Mesothelial cell of epicardium (in vitro differentiated cells): ENCODE results near the gene ACOT4. TPM values are rescaled to one million over a fixed set of nuclear protein-coding genes. Genes with fewer than 3 reads are reported as not detected.

ENCODE experiments used
- DNase-seq, 2 experiments: peaks; one replicate each; pipeline ENCODE4 v3.0.0; 2021; ENCODE audit warnings: low spot score in 2 of 2; ENCODE audit not compliant: unreplicated experiment in 2 of 2
- H3K27ac Mint-ChIP-seq: 2 replicates; pipeline ENCODE4 v1.8.0; 2021; ENCODE audit warnings: mixed read lengths
- H3K27me3 Mint-ChIP-seq: 2 replicates; pipeline ENCODE4 v1.8.0; 2021; ENCODE audit warnings: low read depth, mixed read lengths
- H3K36me3 Mint-ChIP-seq: 2 replicates; pipeline ENCODE4 v1.8.0; 2021; ENCODE audit warnings: mixed read lengths
- H3K4me1 Mint-ChIP-seq: 2 replicates; pipeline ENCODE4 v1.8.0; 2021; ENCODE audit warnings: mixed read lengths
- H3K4me3 Mint-ChIP-seq: 2 replicates; pipeline ENCODE4 v1.8.0; 2021; ENCODE audit warnings: mild to moderate bottlenecking, moderate library complexity, mixed read lengths
- H3K9me3 Mint-ChIP-seq: 2 replicates; pipeline ENCODE4 v1.8.0; 2021; ENCODE audit warnings: mixed read lengths
- total RNA-seq: library from RNA; stranded (reverse); gene quantifications from 3 replicates; pipeline ENCODE4 v1.2.1, GENCODE V29; 2021
- TF ChIP-seq, protein P1 (sequence below): fragments of 200-600 bp; sonication (generic); IDR thresholded peaks from one replicate; pipeline ENCODE4 v1.5.0; 2021; ENCODE audit warnings: antibody characterized with exemption; ENCODE audit not compliant: unreplicated experiment

The ACOT4 gene
- total RNA-seq, 1 donor from 2014 or later = 1.5 TPM

DNA sequence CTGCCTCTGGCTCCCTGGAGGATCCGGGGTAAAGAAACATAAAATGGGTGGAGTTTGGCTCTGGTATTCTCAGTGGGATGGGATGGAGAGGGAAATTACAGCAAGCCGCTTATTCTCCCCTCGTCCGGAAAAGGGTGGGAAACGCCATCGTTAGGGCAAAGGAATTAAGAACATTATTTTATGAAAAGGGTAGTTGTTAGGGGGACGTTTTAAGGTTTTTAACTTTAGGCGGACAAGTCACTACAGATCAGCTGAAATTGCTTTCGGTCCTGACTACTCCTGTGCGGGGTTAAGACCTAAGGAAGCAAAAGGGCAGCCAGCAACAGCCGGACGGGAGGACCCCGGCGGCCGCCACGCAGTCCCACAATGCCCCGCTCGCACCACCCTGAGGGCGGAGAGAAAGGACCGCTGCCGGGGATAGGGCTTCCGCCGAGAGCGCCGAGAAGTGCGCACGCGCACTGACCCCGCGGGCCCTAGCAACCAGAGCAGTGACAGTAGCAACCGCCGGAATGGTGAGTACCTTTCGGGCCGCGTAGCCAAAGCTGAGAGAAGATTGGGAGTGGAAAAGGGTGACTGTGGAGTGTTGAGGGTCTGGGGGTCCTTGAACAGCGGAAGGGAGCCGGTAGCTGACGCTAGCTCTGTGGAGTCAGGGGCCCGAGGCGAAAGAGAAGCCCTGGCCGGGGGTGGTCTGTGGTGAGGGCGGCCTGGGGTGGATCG, 53.0 kb downstream of the ACOT4 start, which contains the start of gene DNAL1:
Gene DNAL1 (plus strand): TSS at position 456 of the 717 bp plus-strand sequence. CDS start 54 bp downstream, at position 510.
- no peaks in the 10 kb centered on the region for H3K9me3 Mint-ChIP-seq
- TF ChIP-seq, protein P1, sequence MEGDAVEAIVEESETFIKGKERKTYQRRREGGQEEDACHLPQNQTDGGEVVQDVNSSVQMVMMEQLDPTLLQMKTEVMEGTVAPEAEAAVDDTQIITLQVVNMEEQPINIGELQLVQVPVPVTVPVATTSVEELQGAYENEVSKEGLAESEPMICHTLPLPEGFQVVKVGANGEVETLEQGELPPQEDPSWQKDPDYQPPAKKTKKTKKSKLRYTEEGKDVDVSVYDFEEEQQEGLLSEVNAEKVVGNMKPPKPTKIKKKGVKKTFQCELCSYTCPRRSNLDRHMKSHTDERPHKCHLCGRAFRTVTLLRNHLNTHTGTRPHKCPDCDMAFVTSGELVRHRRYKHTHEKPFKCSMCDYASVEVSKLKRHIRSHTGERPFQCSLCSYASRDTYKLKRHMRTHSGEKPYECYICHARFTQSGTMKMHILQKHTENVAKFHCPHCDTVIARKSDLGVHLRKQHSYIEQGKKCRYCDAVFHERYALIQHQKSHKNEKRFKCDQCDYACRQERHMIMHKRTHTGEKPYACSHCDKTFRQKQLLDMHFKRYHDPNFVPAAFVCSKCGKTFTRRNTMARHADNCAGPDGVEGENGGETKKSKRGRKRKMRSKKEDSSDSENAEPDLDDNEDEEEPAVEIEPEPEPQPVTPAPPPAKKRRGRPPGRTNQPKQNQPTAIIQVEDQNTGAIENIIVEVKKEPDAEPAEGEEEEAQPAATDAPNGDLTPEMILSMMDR = no peak
- DNase-seq = peak; percentile 87 to 90
- no peaks in the 10 kb centered on the region for H3K27me3 Mint-ChIP-seq
- no peaks in the 10 kb centered on the region for H3K36me3 Mint-ChIP-seq
- H3K4me1 Mint-ChIP-seq = peaks cover 13% of the 10 kb centered on the region
- peak within 1 kb of the TSS; percentile 89 for H3K4me3 Mint-ChIP-seq
- H3K27ac Mint-ChIP-seq = peak within 1 kb of the TSS; percentile 95

DNA sequence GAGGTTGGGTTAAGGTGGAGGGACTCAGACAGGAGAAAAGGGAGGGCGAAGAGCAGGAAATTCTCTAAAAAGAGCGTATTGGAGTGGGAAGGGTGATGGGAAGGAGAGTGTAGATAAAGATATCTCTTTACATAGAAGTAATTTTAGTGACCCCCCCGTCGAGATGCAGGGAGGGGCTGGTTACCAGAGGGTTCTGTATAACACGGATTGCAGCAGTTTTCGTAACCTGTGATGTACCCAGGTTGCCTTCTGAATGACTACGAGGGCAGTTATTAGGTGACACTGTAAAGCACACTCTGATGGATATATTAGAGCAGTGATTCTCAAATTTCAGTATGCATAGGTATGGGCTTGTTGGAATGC, 53.6 kb downstream of the ACOT4 start:
- TF ChIP-seq, protein P1 = no peak
- no peak for DNase-seq
- Mint-ChIP-seq H3K4me1 (peaks cover 13% of the 10 kb centered on the region), H3K27me3 (no peaks in the 10 kb centered on the region), H3K4me3 (peak overlapping the region; percentile 89), H3K36me3 (peaks cover 1% of the 10 kb centered on the region), H3K9me3 (no peaks in the 10 kb centered on the region), H3K27ac (peak overlapping the region; percentile 95)

Other genes with a start within 250 kb of the ACOT4 start
- 85.8 to 89.8 TPM (median 88.0 TPM) in 3 replicates for gene NUMB, start 133.3 kb upstream of the ACOT4 start, total RNA-seq
- gene RIOX1, start 100.9 kb upstream of the ACOT4 start, total RNA-seq = 12.4 to 12.6 TPM (median 12.6 TPM) in 3 replicates
- gene ACOT1, start 54.7 kb upstream of the ACOT4 start, total RNA-seq = 6.0 to 7.4 TPM (median 7.2 TPM) in 3 replicates
- 1.0 to 2.0 TPM (median 1.2 TPM) in 3 replicates for gene HEATR4, start 32.9 kb upstream of the ACOT4 start, total RNA-seq
- 25.0 to 26.4 TPM (median 25.6 TPM) in 3 replicates for gene ACOT2, start 22.7 kb upstream of the ACOT4 start, total RNA-seq
- gene ACOT6, start 20.6 kb downstream of the ACOT4 start, total RNA-seq = not detected in 3 replicates
- gene DNAL1, start 53.1 kb downstream of the ACOT4 start, total RNA-seq = 13.3 to 13.8 TPM (median 13.4 TPM) in 3 replicates
- 46.4 to 48.6 TPM (median 47.7 TPM) in 3 replicates for gene PNMA1, start 122.5 kb downstream of the ACOT4 start, total RNA-seq